Small intestine (tissue), 7 donors: ENCODE data around the gene FSIP1. TPM values are rescaled to one million over a fixed set of nuclear protein-coding genes. Genes with fewer than 3 reads are reported as not detected.

ENCODE experiments used
- DNase-seq, 2 donors: peaks; one replicate each; pipeline versions ENCODE4 v3.0.0 to v3.0.0-alpha.2; 2013
- FAIRE-seq: peaks from 2 replicates; lab custom pipeline; 2012; peaks lifted over from hg19 to GRCh38; lab: Jason Lieb, UNC
- H3K27ac ChIP-seq, 3 donors: one replicate each; pipeline ENCODE4 v1.5.1; 2013; ENCODE audit warnings: low read length in 2 of 3, mild to moderate bottlenecking in 2 of 3, control low read depth in 1 of 3, inconsistent platforms in 1 of 3, low read depth in 1 of 3, moderate library complexity in 1 of 3
- H3K27me3 ChIP-seq, 3 donors: one replicate each; pipeline ENCODE4 v1.6.1; 2013; ENCODE audit warnings: low read length in 3 of 3, inconsistent platforms in 1 of 3; ENCODE audit not compliant: control insufficient read depth in 3 of 3, insufficient read depth in 3 of 3
- H3K36me3 ChIP-seq, 3 donors: one replicate each; pipeline ENCODE4 v1.6.1; 2013; ENCODE audit warnings: low read length in 3 of 3, inconsistent platforms in 1 of 3, low read depth in 1 of 3, mild to moderate bottlenecking in 1 of 3, moderate library complexity in 1 of 3; ENCODE audit not compliant: control insufficient read depth in 3 of 3, insufficient read depth in 2 of 3
- H3K4me1 ChIP-seq, 3 donors: one replicate each; pipeline ENCODE4 v1.6.1; 2013; ENCODE audit warnings: low read length in 2 of 3, inconsistent platforms in 1 of 3, low read depth in 1 of 3, mild to moderate bottlenecking in 1 of 3, moderate library complexity in 1 of 3; ENCODE audit not compliant: control insufficient read depth in 3 of 3, insufficient read depth in 2 of 3
- H3K4me3 ChIP-seq, 3 donors: one replicate each; pipeline ENCODE4 v1.5.1; 2013; ENCODE audit warnings: low read length in 3 of 3, control low read depth in 1 of 3, inconsistent platforms in 1 of 3, low read depth in 1 of 3, mild to moderate bottlenecking in 1 of 3, moderate library complexity in 1 of 3
- H3K9me3 ChIP-seq, 2 donors: one replicate each; pipeline ENCODE4 v1.6.1; 2013; ENCODE audit warnings: low read depth in 1 of 2, low read length in 1 of 2; ENCODE audit not compliant: control insufficient read depth in 2 of 2, insufficient read depth in 1 of 2
- WGBS, 3 donors: extraction: QIAGEN DNeasy Blood & Tissue Kit; methylation state at CpG; one replicate each; pipeline ENCODE4 v1.1.7; 2013; 5-methylcytosine and 5-hydroxymethylcytosine counted together
- polyA plus RNA-seq, 4 donors: library from polyadenylated mRNA; stranded (reverse) in 3 of 4; unstranded in 1 of 4; fragments of 200-250 nt in 3 of 4; fragments of 120-200 nt in 1 of 4; gene quantifications; one replicate each; pipeline versions ENCODE4 v1.2.1 to v1.2.3, GENCODE V29; 2013
- donor health status: healthy with polysubstance abuse.
- donor health status: control.
- donor health status: control.
- donor health status: Bipolar disorder and iron deficiency.
- donor health status: healthy.

FSIP1 gene
- polyA plus RNA-seq, 4 donors: 0.12 to 0.72 TPM; not detected in 2

GRCh38 chr15:39669661-39670060 lies 113.0 kb downstream of the FSIP1 start:
- Histone ChIP-seq H3K27ac (no peak overlapping the region), H3K4me1 (no peaks in the 10 kb centered on the region), H3K9me3 (no peaks in the 10 kb centered on the region), H3K36me3 (no peaks in the 10 kb centered on the region), H3K4me3 (no peak overlapping the region), H3K27me3 (no peaks in the 10 kb centered on the region)
- WGBS, 3 donors: 47 to 78% (median 73%) methylated on average over 2 of the region's 2 CpGs
- DNase-seq: no peak
- FAIRE-seq: no peak

DNA sequence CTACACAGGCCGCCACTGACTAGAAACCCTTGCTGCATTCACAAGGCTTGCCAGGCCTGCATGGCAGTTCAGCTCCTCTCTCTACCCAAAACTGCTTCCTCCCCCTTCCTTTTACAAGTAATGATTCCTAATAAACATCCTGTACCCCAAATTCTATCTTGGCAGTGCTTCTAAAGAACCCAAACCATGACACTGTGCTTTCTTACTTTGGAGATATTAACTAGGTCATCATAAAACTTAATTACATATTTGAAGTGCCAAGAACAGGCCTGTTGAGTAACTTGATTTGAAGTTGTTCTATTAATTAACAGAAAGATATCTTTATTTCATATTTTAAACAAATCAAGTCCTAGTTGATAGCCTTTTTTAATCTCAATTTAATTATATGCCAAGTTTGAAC lies 113.4 kb downstream of the FSIP1 start:
- Histone ChIP-seq H3K27me3 (no peaks in the 10 kb centered on the region), H3K4me1 (no peaks in the 10 kb centered on the region), H3K27ac (no peak overlapping the region), H3K9me3 (no peaks in the 10 kb centered on the region), H3K36me3 (no peaks in the 10 kb centered on the region), H3K4me3 (no peak overlapping the region)
- DNase-seq (no peak), FAIRE-seq (peak; percentile 23)
- 6 to 91% (median 9%) methylated on average over 1 of the region's 1 CpG for WGBS, 3 donors

DNA sequence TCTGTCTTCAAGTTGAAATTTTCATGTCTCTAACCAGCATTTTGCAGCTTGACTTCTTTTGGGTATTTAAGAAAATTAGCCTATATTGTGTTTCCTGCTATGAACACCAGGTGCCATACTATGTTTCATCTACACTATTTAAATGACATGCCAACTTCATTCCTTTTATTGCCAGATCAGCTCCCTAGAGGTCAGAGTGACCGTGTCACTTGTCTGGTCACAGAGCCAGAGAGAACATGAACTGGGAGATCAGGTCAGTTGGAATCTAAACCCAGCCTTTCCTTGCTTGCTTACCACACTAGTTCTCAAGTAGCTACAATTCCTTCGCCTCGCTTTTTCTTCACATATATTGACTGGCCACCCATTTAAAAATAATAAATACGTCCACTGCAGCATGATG lies 114.2 kb downstream of the FSIP1 start:
- Histone ChIP-seq H3K27me3 (no peaks in the 10 kb centered on the region), H3K36me3 (no peaks in the 10 kb centered on the region), H3K4me3 (no peak overlapping the region), H3K9me3 (no peaks in the 10 kb centered on the region), H3K4me1 (no peaks in the 10 kb centered on the region), H3K27ac (no peak overlapping the region)
- DNase-seq (no peak), FAIRE-seq (no peak)
- 92 to 94% (median 94%) methylated on average over 4 of the region's 4 CpGs for WGBS, 3 donors

GRCh38 chr15:39667382-39668127 lies 115.1 kb downstream of the FSIP1 start:
- H3K27me3 ChIP-seq: no peaks in the 10 kb centered on the region
- no peak overlapping the region for H3K4me3 ChIP-seq
- no peaks in the 10 kb centered on the region for H3K4me1 ChIP-seq
- WGBS, 3 donors: 89 to 91% (median 91%) methylated on average over 5 of the region's 5 CpGs
- FAIRE-seq (no peak), DNase-seq (no peak)
- no peaks in the 10 kb centered on the region for H3K9me3 ChIP-seq
- H3K27ac ChIP-seq: no peak overlapping the region
- no peaks in the 10 kb centered on the region for H3K36me3 ChIP-seq

DNA sequence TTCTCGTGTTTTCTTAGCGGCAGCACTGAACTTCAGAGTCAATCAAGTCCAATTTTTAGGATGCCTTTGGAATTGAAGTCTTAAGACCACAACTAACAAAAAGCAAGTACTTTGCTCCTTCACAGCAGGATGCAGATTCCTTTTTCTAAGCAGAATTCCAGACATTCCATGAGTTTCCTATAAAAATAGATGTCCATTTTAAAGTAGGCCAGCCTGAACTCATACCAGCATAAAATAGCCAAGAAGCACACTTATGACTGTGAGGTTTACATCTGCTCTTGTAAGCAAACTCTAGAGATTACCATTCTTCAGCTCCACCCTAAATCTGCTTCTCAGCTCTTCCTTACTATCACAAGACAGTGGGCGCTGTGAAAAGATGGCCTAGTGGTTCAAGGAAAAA lies 116.0 kb downstream of the FSIP1 start:
- Histone ChIP-seq H3K9me3 (no peaks in the 10 kb centered on the region), H3K36me3 (no peaks in the 10 kb centered on the region), H3K4me1 (no peaks in the 10 kb centered on the region), H3K4me3 (no peak overlapping the region), H3K27me3 (no peaks in the 10 kb centered on the region), H3K27ac (no peak overlapping the region)
- WGBS, 3 donors: 79 to 93% (median 93%) methylated on average over 3 of the region's 3 CpGs
- FAIRE-seq (no peak), DNase-seq (no peak)

DNA sequence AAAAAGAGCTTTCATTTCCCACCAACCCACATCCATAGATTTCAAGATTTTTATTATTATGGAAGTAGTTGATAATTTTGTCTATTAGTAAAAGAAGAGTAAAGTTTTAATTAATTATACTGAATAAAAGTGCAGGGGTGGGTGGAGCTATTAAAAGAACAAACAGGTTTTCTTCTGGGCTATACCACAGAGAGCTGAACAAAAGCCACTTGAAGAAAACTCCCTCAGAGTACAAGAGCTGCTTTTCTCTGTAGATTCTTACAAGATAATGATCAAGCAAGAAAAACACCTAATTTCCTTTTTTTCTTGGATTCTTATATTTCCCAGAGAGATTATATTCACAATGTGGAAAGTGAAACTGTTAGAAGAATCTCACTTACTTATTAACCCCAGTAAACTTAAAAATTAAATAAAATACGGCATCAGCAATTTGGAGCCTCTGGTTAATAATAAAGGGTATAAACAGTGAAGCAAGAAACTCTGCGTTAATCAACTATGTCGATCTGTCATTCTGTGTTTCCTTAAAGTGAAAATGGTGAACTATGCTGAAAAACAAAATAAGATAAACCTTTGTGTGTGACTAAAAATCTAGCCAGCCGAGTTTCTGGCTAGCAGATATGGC lies 116.9 kb downstream of the FSIP1 start:
- no peak overlapping the region for H3K4me3 ChIP-seq
- no peak for FAIRE-seq
- DNase-seq: no peak
- no peaks in the 10 kb centered on the region for H3K27me3 ChIP-seq
- H3K4me1 ChIP-seq: no peaks in the 10 kb centered on the region
- 16 to 51% (median 28%) methylated on average over 4 of the region's 4 CpGs for WGBS, 3 donors
- no peak overlapping the region for H3K27ac ChIP-seq
- no peaks in the 10 kb centered on the region for H3K9me3 ChIP-seq
- no peaks in the 10 kb centered on the region for H3K36me3 ChIP-seq

DNA sequence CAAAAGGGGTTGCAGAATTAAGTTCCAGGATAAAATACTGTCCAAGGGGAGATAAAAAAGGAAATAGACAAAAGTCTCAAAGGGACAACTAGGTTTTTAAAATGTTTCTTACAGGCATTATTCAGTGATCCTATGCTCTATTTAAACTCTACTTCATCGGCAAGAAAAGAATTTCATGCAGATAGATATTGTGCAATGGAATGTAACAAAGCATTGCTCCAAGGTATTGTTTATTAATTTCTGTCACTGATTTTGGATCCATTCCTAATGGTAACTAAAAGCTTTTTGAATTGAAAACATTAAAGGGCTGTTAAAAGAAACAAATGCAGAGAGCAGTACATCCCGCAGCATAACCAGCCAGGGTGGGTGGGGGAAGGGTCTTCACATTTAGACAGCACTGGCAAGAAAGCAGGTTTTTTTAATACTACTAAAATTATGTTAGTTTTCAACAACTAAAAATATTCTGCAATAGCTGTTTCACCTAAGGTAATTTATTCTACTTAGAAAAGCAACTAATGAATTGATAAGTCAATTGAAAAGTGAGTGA lies 118.9 kb downstream of the FSIP1 start:
- Histone ChIP-seq H3K27me3 (no peaks in the 10 kb centered on the region), H3K36me3 (no peaks in the 10 kb centered on the region), H3K4me3 (no peak overlapping the region), H3K9me3 (no peaks in the 10 kb centered on the region), H3K27ac (no peak overlapping the region), H3K4me1 (no peaks in the 10 kb centered on the region)
- FAIRE-seq (no peak), DNase-seq (no peak)
- WGBS, 3 donors: 68 to 95% (median 85%) methylated on average over 2 of the region's 2 CpGs

DNA sequence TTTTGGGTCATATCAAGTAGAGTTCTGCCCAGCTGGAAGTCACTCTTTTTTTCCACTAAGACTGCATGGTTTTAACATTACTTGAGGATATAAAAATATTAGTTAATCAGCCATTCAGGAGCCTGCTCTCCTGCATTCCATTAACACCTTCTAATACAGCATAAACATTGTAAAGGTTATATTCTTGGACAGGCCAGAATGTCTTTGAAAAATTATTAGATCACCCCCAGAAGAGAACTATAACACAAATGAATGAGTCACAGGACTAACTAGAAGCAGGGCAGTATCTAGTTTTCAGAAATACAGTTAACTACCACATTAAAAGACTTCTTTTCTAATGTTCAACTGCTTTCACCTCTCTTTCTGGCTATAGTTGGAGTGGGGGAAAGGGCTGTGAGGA lies 120.9 kb downstream of the FSIP1 start:
- Histone ChIP-seq H3K27me3 (no peaks in the 10 kb centered on the region), H3K36me3 (no peaks in the 10 kb centered on the region), H3K9me3 (no peaks in the 10 kb centered on the region), H3K4me1 (no peaks in the 10 kb centered on the region), H3K4me3 (no peak overlapping the region), H3K27ac (no peak overlapping the region)
- FAIRE-seq (no peak), DNase-seq (no peak)
